ENCODE data around the gene TBKBP1. TPM values are rescaled to one million over a fixed set of nuclear protein-coding genes. Genes with fewer than 3 reads are reported as not detected.

The TBKBP1 gene
- polyA plus RNA-seq, 1 donor, result 31.1 TPM

Other genes starting within 250 kb of the TBKBP1 start
- 238 TPM for gene NPEPPS, start 163.1 kb upstream of the TBKBP1 start, polyA plus RNA-seq (ENCODE audit: insufficient read length)
- 325 TPM for gene KPNB1, start 44.2 kb upstream of the TBKBP1 start, polyA plus RNA-seq (ENCODE audit: insufficient read length)
- 0.08 TPM for gene TBX21, start 39.1 kb downstream of the TBKBP1 start, polyA plus RNA-seq (ENCODE audit: insufficient read length)
- gene OSBPL7, start 127.6 kb downstream of the TBKBP1 start, polyA plus RNA-seq (ENCODE audit: insufficient read length), result 16.7 TPM
- gene MRPL10, start 137.4 kb downstream of the TBKBP1 start, polyA plus RNA-seq (ENCODE audit: insufficient read length), result 52.8 TPM
- 2.8 TPM for gene LRRC46, start 137.5 kb downstream of the TBKBP1 start, polyA plus RNA-seq (ENCODE audit: insufficient read length)
- gene SCRN2, start 147.1 kb downstream of the TBKBP1 start, polyA plus RNA-seq (ENCODE audit: insufficient read length), result 60.0 TPM
- gene SP6, start 157.0 kb downstream of the TBKBP1 start, polyA plus RNA-seq (ENCODE audit: insufficient read length), result 2.7 TPM
- 26.1 TPM for gene SP2, start 202.1 kb downstream of the TBKBP1 start, polyA plus RNA-seq (ENCODE audit: insufficient read length)
- 21.4 TPM for gene PNPO, start 247.4 kb downstream of the TBKBP1 start, polyA plus RNA-seq (ENCODE audit: insufficient read length)